DLD1 (cell line): Measurements from ENCODE around the gene CADM3.

Source experiments
- in situ Hi-C: cut with HindIII; loops from 2 replicates; pipeline ENCODE4 v1.10.0; 2017; ENCODE audit warnings: low sequenced_read_pairs

The CADM3 gene

DNA sequence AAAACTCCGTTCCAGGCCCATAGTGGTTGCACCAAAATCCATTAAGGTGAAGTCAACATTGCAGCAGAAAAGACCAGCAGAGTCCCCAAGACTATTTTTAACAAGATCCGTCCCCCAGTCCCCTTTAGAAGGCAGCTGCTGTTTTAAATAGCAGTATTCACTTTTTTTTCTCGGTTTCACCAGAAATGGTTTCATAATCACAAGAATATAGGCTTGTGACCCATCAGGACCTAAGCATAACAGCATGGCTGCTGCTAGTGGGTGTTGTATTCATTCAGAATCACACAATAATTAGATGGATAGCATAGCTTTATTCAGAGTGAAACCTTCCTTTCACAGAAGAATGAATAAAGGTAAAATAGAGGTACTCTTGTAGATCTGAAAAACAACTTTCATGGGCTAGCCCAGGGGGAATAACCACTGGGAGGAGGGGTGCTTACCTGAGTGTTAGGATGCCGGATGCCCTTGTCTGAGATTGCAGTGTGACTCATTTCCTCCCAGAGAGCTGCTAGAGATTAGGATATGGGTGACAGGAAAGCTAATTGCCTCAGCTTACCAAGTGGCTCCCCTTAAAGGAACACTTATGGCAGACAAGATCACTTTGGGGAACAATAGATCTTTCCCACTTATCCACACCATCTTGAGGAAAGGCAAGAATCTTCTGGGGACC, 68.3 kb downstream of the CADM3 start:
- in situ Hi-C loops = no loop called here

DNA sequence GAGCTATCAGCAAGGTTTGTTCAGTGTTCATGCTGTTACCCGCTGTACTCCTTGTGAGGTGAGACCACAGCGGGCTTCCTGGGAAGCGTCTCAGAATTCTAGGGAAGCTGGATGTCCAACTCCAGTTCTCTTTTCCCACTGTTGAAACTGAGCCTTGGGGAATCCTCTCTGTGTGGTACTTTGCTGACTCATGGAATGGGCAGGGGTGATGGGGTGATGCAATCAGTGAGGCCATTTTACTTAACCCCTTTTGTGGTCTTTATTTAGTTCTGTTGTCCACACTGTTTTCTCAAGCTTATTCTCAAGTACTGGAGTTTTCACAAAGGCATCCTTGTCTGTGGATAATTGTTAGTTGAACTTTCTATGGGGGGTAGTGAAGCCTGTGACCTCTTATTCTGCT, 75.9 kb downstream of the CADM3 start:
- in situ Hi-C loops = no loop called here

DNA sequence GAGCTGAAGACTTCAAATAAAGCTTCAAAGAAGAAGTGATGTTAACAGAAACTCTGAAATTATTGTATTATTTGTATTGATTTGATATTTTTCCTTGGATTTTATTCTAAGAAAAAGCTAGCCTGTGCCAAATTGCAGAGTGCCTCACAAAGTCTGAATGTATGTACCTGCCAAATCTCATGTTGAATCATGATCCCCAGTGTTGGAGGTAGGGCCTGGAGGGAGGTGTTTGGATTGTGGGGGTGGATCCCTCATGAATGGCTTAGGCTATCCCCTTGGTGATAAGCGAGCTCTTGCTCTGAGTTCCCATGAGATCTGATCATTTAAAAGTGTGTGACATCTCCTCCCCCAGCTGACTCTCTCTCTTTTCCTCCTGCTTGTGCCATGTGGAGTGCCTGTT, 76.9 kb downstream of the CADM3 start:
- in situ Hi-C loops = no loop called here

DNA sequence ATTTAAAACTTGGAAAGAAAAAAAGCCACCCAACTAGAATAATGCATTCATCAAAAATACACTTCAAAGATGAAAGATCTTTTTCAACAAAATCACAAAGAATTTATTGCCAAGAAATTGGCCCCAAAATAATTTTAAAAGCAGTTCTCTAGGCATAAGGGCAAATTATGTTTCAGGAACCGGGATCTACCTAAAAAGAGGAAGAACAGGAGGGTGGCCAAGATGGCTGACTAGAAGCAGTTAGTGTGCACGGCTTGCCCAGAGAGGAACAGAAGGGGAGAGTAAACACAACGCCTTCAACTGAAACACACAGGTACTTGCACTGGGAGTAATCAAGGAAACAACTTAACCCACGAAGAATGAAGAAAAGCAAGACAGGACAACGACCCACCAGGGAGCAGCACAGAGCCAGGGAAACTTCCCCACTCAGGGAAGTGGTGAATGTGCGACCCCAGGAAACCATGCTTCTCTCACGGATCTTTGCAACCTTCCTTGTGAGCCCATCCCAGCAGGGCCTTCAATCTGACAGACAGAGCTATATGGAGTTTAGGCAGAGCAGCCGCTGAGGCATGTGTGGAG, 79.3 kb downstream of the CADM3 start:
- in situ Hi-C loops = no loop called here
